ENCODE data around the gene S100A12. TPM values are rescaled to one million over a fixed set of nuclear protein-coding genes. Genes with fewer than 3 reads are reported as not detected.

The S100A12 gene
- polyA plus RNA-seq, 1 of the 3 experiments (the other 2 are of a cell fraction): not detected

- H2AFZ ChIP-seq (ENCODE audit: low read depth): no peak overlapping the region
- no peak overlapping the region for H3K4me3 ChIP-seq (ENCODE audit: low read depth in 2 of 2, low read length in 1 of 2)
- H3F3A ChIP-seq (replicated peaks; ENCODE audit: insufficient read depth): no peaks in the 10 kb centered on the region
- 6% methylated on average over 6 of the region's 6 CpGs for whole genome bisulfite sequencing (ENCODE audit: low lambda C conversion rate)
- DNase-seq: no peak
- no peaks in the 10 kb centered on the region for H3K9me2 ChIP-seq
- ChIA-PET CTCF (interaction anchor here (1.2 kb wide), 1 partner anchor 101 kb away, joined by 4 read pairs; no protein-coding TSS in a partner anchor), POLR2A (no interaction called here)
- no peak for TF ChIP-seq USF2 (IDR thresholded peaks at IDR 0.05; ENCODE audit: borderline replicate concordance, low read depth, low read length)
- TF ChIP-seq, protein P1, sequence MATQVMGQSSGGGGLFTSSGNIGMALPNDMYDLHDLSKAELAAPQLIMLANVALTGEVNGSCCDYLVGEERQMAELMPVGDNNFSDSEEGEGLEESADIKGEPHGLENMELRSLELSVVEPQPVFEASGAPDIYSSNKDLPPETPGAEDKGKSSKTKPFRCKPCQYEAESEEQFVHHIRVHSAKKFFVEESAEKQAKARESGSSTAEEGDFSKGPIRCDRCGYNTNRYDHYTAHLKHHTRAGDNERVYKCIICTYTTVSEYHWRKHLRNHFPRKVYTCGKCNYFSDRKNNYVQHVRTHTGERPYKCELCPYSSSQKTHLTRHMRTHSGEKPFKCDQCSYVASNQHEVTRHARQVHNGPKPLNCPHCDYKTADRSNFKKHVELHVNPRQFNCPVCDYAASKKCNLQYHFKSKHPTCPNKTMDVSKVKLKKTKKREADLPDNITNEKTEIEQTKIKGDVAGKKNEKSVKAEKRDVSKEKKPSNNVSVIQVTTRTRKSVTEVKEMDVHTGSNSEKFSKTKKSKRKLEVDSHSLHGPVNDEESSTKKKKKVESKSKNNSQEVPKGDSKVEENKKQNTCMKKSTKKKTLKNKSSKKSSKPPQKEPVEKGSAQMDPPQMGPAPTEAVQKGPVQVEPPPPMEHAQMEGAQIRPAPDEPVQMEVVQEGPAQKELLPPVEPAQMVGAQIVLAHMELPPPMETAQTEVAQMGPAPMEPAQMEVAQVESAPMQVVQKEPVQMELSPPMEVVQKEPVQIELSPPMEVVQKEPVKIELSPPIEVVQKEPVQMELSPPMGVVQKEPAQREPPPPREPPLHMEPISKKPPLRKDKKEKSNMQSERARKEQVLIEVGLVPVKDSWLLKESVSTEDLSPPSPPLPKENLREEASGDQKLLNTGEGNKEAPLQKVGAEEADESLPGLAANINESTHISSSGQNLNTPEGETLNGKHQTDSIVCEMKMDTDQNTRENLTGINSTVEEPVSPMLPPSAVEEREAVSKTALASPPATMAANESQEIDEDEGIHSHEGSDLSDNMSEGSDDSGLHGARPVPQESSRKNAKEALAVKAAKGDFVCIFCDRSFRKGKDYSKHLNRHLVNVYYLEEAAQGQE (IDR thresholded peaks at IDR 0.05; ENCODE audit: low read depth, low read length): no peak
- no peak for TF ChIP-seq NFIC (IDR thresholded peaks at IDR 0.05; ENCODE audit: borderline replicate concordance)
- TF ChIP-seq TEAD4 (IDR thresholded peaks at IDR 0.05; ENCODE audit: borderline replicate concordance, insufficient read depth): no peak
- no peak for TF ChIP-seq IRF3 (IDR thresholded peaks at IDR 0.05; ENCODE audit: low read depth, low read length)
- no peak for TF ChIP-seq ELF1 (IDR thresholded peaks at IDR 0.05)
- TF ChIP-seq CTCF (IDR thresholded peaks at IDR 0.05): no peak
- no peak for TF ChIP-seq FOSL2 (IDR thresholded peaks at IDR 0.05; ENCODE audit: borderline replicate concordance, low read depth)
- no peak for TF ChIP-seq SMC3 (IDR thresholded peaks at IDR 0.05; ENCODE audit: low read depth, low read length)
- TF ChIP-seq YY1 (IDR thresholded peaks at IDR 0.05; ENCODE audit: low read depth): no peak
- no peak for TF ChIP-seq RFX5 (IDR thresholded peaks at IDR 0.05; ENCODE audit: low read length)
- H3K9me3 ChIP-seq: no peaks in the 10 kb centered on the region
- H3K79me2 ChIP-seq (ENCODE audit: insufficient read depth): no peaks in the 10 kb centered on the region
- H3K36me3 ChIP-seq (replicated peaks in 1 of 2; ENCODE audit: control insufficient read depth in 1 of 2, insufficient read depth in 2 of 2, low read length in 1 of 2): no peaks in the 10 kb centered on the region
- H3K9ac ChIP-seq: no peak overlapping the region
- H3K27ac ChIP-seq (ENCODE audit: low read depth in 2 of 2, low read length in 1 of 2): no peak overlapping the region
- no peak overlapping the region for H3K4me2 ChIP-seq
- no peaks in the 10 kb centered on the region for H3K4me1 ChIP-seq (ENCODE audit: control insufficient read depth in 1 of 2, insufficient read depth in 2 of 2, low read depth in 1 of 2, low read length in 1 of 2)
- no peaks in the 10 kb centered on the region for H4K20me1 ChIP-seq (ENCODE audit: insufficient read depth)
- H3K27me3 ChIP-seq (ENCODE audit: insufficient read depth): peaks cover 46% of the 10 kb centered on the region
Observed at GRCh38 chr1:153393926-153394325, 18.5 kb upstream of the S100A12 start.

All from SK-N-SH (cell line).